HEK293 (cell line): ENCODE data around the gene DSCAML1.

Experiments
- CTCF ChIA-PET: fragments of 350-600 bp; formaldehyde crosslinking; extraction: SDS; loops from one replicate; lab custom pipeline; 2021; ENCODE audit warnings: antibody characterized with exemption; lab: Yijun Ruan, JAX
- POLR2A ChIA-PET: fragments of 300-600 bp; formaldehyde crosslinking; extraction: SDS; loops from one replicate; lab custom pipeline; 2020; ENCODE audit warnings: antibody characterized with exemption, inconsistent platforms; lab: Yijun Ruan, JAX
- H3K27ac ChIP-seq: fragments of 200-500 bp; sonication (Bioruptor generic); 2 replicates; pipeline ENCODE4 v1.5.1; 2014; ENCODE audit warnings: low read depth, low read length, control low read depth, inconsistent platforms; ENCODE audit errors: extremely low read depth
- H3K36me3 ChIP-seq, 2 experiments: fragments of 200-500 bp in 1 of 2; sonication (Bioruptor generic) in 1 of 2; 1 replicate in 1 of 2; 2 replicates in 1 of 2; pipeline ENCODE4 v1.5.1; 2014 to 2017; ENCODE audit warnings: inconsistent platforms in 2 of 2, low read length in 2 of 2; ENCODE audit not compliant: control insufficient read depth in 2 of 2, insufficient read depth in 1 of 2
- H3K4me1 ChIP-seq: fragments of 200-500 bp; sonication (Bioruptor generic); 2 replicates; pipeline ENCODE4 v1.5.1; 2014; ENCODE audit warnings: mild to moderate bottlenecking, low read length, inconsistent platforms; ENCODE audit not compliant: control insufficient read depth, insufficient read depth
- H3K4me3 ChIP-seq: 2 replicates; pipeline ENCODE4 v1.5.1; 2011; ENCODE audit warnings: low read depth, mild to moderate bottlenecking, control low read depth, low read length, moderate library complexity
- H3K9me3 ChIP-seq: fragments of 200-500 bp; sonication (Bioruptor generic); 2 replicates; pipeline ENCODE4 v1.5.1; 2014; ENCODE audit warnings: low read depth, low read length, inconsistent platforms; ENCODE audit not compliant: control insufficient read depth, insufficient read depth
- CTCF ChIP-seq: fragments of 450-650 bp; formaldehyde crosslinking; IDR thresholded peaks from 2 replicates; pipeline ENCODE4 v1.5.1; 2016; ENCODE audit warnings: missing biosample characterization, missing genetic modification characterization
- REPIN1 ChIP-seq: fragments of 450-650 bp; formaldehyde crosslinking; IDR thresholded peaks from 2 replicates; pipeline ENCODE4 v1.5.1; 2017; ENCODE audit warnings: missing biosample characterization, missing genetic modification characterization, low read depth
- ZNF174 ChIP-seq: fragments of 450-650 bp; formaldehyde crosslinking; IDR thresholded peaks from 2 replicates; pipeline ENCODE4 v1.5.0; 2017; ENCODE audit warnings: missing biosample characterization, mild to moderate bottlenecking, missing genetic modification characterization
- ZNF19 ChIP-seq: fragments of 450-650 bp; formaldehyde crosslinking; IDR thresholded peaks from 2 replicates; pipeline ENCODE4; 2016; ENCODE audit warnings: missing biosample characterization, missing genetic modification characterization, low read depth
- ZNF239 ChIP-seq: fragments of 450-650 bp; formaldehyde crosslinking; IDR thresholded peaks from 2 replicates; pipeline ENCODE4 v1.5.1; 2016; ENCODE audit warnings: missing biosample characterization, missing genetic modification characterization
- ZNF341 ChIP-seq: fragments of 450-650 bp; formaldehyde crosslinking; IDR thresholded peaks from 2 replicates; pipeline ENCODE4; 2016; ENCODE audit warnings: low read depth, missing biosample characterization, missing genetic modification characterization
- ZNF354C ChIP-seq: fragments of 450-650 bp; formaldehyde crosslinking; IDR thresholded peaks from 2 replicates; pipeline ENCODE4 v1.5.1; 2016; ENCODE audit warnings: missing biosample characterization, missing genetic modification characterization, low read depth, borderline replicate concordance
- ZNF529 ChIP-seq: fragments of 450-650 bp; formaldehyde crosslinking; IDR thresholded peaks from 2 replicates; pipeline ENCODE4 v1.5.1; 2017; ENCODE audit warnings: missing genetic modification characterization, missing biosample characterization; ENCODE audit not compliant: insufficient replicate concordance
- ZNF555 ChIP-seq: fragments of 450-650 bp; formaldehyde crosslinking; conservative IDR thresholded peaks from 2 replicates; pipeline ENCODE4 v1.5.1; 2017; ENCODE audit warnings: missing biosample characterization, mild to moderate bottlenecking, missing genetic modification characterization, inconsistent platforms
- ZNF621 ChIP-seq: fragments of 450-650 bp; formaldehyde crosslinking; IDR thresholded peaks from 2 replicates; pipeline ENCODE4 v1.5.1; 2017; ENCODE audit warnings: missing biosample characterization, missing genetic modification characterization
- ZNF645 ChIP-seq: fragments of 450-650 bp; formaldehyde crosslinking; IDR thresholded peaks from 2 replicates; pipeline ENCODE4; 2016; ENCODE audit warnings: missing biosample characterization, missing genetic modification characterization
- ZNF658 ChIP-seq: fragments of 450-650 bp; formaldehyde crosslinking; IDR thresholded peaks from 2 replicates; pipeline ENCODE4; 2016; ENCODE audit warnings: missing biosample characterization, missing genetic modification characterization
- TF ChIP-seq, protein P1 (sequence below): fragments of 450-650 bp; formaldehyde crosslinking; optimal IDR thresholded peaks from 2 replicates; pipeline ENCODE3; 2016; ENCODE audit warnings: missing biosample characterization, mild to moderate bottlenecking, missing genetic modification characterization
- TF ChIP-seq, protein P2 (sequence below): fragments of 450-650 bp; formaldehyde crosslinking; IDR thresholded peaks from 2 replicates; pipeline ENCODE4 v1.5.1; 2016; ENCODE audit warnings: missing biosample characterization, missing genetic modification characterization
- TF ChIP-seq, protein P3 (sequence below): fragments of 450-650 bp; formaldehyde crosslinking; IDR thresholded peaks from 2 replicates; pipeline ENCODE4 v1.5.1; 2016; ENCODE audit warnings: missing biosample characterization, missing genetic modification characterization, borderline replicate concordance
- TF ChIP-seq, protein P4 (sequence below): fragments of 450-650 bp; formaldehyde crosslinking; IDR thresholded peaks from 2 replicates; pipeline ENCODE4 v1.5.1; 2016; ENCODE audit warnings: missing biosample characterization, missing genetic modification characterization

The DSCAML1 gene

GRCh38 chr11:117803896-117804295 is 6.9 kb upstream of the DSCAML1 start:
- ChIA-PET CTCF (interaction anchor here (0.9 to 6.3 kb wide), 4 partner anchors 14 to 378 kb away, joined by 3 to 131 read pairs (median 6); no protein-coding TSS in a partner anchor), POLR2A (no interaction called here)
- TF ChIP-seq ZNF645 (tag by site-specific recombination) (no peak), ZNF239 (tag by site-specific recombination) (no peak), ZNF658 (tag by site-specific recombination) (no peak), CTCF (tag by site-specific recombination) (no peak), ZNF529 (no peak), ZNF354C (tag by site-specific recombination) (no peak), ZNF19 (no peak), ZNF555 (tag by site-specific recombination) (no peak), ZNF174 (tag by site-specific recombination) (no peak), ZNF621 (no peak), REPIN1 (tag by site-specific recombination) (no peak), ZNF341 (tag by site-specific recombination) (no peak)
- TF ChIP-seq, protein P1, sequence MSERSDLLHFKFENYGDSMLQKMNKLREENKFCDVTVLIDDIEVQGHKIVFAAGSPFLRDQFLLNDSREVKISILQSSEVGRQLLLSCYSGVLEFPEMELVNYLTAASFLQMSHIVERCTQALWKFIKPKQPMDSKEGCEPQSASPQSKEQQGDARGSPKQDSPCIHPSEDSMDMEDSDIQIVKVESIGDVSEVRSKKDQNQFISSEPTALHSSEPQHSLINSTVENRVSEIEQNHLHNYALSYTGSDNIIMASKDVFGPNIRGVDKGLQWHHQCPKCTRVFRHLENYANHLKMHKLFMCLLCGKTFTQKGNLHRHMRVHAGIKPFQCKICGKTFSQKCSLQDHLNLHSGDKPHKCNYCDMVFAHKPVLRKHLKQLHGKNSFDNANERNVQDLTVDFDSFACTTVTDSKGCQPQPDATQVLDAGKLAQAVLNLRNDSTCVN (tag by site-specific recombination), result no peak
- TF ChIP-seq, protein P2, sequence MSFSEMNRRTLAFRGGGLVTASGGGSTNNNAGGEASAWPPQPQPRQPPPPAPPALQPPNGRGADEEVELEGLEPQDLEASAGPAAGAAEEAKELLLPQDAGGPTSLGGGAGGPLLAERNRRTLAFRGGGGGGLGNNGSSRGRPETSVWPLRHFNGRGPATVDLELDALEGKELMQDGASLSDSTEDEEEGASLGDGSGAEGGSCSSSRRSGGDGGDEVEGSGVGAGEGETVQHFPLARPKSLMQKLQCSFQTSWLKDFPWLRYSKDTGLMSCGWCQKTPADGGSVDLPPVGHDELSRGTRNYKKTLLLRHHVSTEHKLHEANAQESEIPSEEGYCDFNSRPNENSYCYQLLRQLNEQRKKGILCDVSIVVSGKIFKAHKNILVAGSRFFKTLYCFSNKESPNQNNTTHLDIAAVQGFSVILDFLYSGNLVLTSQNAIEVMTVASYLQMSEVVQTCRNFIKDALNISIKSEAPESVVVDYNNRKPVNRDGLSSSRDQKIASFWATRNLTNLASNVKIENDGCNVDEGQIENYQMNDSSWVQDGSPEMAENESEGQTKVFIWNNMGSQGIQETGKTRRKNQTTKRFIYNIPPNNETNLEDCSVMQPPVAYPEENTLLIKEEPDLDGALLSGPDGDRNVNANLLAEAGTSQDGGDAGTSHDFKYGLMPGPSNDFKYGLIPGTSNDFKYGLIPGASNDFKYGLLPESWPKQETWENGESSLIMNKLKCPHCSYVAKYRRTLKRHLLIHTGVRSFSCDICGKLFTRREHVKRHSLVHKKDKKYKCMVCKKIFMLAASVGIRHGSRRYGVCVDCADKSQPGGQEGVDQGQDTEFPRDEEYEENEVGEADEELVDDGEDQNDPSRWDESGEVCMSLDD (tag by site-specific recombination), result no peak
- TF ChIP-seq, protein P3, sequence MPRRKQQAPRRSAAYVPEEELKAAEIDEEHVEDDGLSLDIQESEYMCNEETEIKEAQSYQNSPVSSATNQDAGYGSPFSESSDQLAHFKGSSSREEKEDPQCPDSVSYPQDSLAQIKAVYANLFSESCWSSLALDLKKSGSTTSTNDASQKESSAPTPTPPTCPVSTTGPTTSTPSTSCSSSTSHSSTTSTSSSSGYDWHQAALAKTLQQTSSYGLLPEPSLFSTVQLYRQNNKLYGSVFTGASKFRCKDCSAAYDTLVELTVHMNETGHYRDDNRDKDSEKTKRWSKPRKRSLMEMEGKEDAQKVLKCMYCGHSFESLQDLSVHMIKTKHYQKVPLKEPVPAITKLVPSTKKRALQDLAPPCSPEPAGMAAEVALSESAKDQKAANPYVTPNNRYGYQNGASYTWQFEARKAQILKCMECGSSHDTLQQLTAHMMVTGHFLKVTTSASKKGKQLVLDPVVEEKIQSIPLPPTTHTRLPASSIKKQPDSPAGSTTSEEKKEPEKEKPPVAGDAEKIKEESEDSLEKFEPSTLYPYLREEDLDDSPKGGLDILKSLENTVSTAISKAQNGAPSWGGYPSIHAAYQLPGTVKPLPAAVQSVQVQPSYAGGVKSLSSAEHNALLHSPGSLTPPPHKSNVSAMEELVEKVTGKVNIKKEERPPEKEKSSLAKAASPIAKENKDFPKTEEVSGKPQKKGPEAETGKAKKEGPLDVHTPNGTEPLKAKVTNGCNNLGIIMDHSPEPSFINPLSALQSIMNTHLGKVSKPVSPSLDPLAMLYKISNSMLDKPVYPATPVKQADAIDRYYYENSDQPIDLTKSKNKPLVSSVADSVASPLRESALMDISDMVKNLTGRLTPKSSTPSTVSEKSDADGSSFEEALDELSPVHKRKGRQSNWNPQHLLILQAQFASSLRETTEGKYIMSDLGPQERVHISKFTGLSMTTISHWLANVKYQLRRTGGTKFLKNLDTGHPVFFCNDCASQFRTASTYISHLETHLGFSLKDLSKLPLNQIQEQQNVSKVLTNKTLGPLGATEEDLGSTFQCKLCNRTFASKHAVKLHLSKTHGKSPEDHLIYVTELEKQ (tag by site-specific recombination), result no peak
- TF ChIP-seq, protein P4, sequence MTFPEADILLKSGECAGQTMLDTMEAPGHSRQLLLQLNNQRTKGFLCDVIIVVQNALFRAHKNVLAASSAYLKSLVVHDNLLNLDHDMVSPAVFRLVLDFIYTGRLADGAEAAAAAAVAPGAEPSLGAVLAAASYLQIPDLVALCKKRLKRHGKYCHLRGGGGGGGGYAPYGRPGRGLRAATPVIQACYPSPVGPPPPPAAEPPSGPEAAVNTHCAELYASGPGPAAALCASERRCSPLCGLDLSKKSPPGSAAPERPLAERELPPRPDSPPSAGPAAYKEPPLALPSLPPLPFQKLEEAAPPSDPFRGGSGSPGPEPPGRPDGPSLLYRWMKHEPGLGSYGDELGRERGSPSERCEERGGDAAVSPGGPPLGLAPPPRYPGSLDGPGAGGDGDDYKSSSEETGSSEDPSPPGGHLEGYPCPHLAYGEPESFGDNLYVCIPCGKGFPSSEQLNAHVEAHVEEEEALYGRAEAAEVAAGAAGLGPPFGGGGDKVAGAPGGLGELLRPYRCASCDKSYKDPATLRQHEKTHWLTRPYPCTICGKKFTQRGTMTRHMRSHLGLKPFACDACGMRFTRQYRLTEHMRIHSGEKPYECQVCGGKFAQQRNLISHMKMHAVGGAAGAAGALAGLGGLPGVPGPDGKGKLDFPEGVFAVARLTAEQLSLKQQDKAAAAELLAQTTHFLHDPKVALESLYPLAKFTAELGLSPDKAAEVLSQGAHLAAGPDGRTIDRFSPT (tag by site-specific recombination), result no peak
- H3K4me1 ChIP-seq, result no peaks in the 10 kb centered on the region
- no peaks in the 10 kb centered on the region for H3K9me3 ChIP-seq
- H3K27ac ChIP-seq, result no peak overlapping the region
- H3K36me3 ChIP-seq, result no peaks in the 10 kb centered on the region
- H3K4me3 ChIP-seq, result no peak overlapping the region
